Central memory CD8-positive, alpha-beta T cell (primary cell): ENCODE results near the gene CCK.
A peak's percentile ranks its signal among the peaks of the same experiment; 100 is the strongest.
"Not testable (repeated sequence)": the region's sequence is repeated elsewhere in the genome, so short reads cannot be mapped to it uniquely, and the experiment has no call there.

Experiments
- ATAC-seq: fragments of 150-1000 bp; cut with Tn5 transposase; replicated peaks from 2 replicates; pipeline ENCODE4 v1.10.0; 2022; ENCODE audit warnings: mild to moderate bottlenecking, moderate FRiP score, moderate number of reproducible peaks; ENCODE audit not compliant: poor library complexity, severe bottlenecking; ENCODE audit errors: extremely low read depth
- DNase-seq, 2 donors: peaks; one replicate each; pipeline ENCODE4 v3.0.0; 2021; ENCODE audit warnings: low spot score in 2 of 2
- H3K27ac Mint-ChIP-seq: one replicate; pipeline ENCODE4 v1.8.0; 2022; ENCODE audit warnings: low read depth, mild to moderate bottlenecking, moderate library complexity, mixed read lengths
- H3K27me3 Mint-ChIP-seq: one replicate; pipeline ENCODE4 v1.8.0; 2022; ENCODE audit warnings: mixed read lengths
- H3K36me3 Mint-ChIP-seq: one replicate; pipeline ENCODE4 v1.8.0; 2022; ENCODE audit warnings: mild to moderate bottlenecking, moderate library complexity, mixed read lengths; ENCODE audit not compliant: insufficient read depth
- H3K4me1 Mint-ChIP-seq: one replicate; pipeline ENCODE4 v1.8.0; 2022; ENCODE audit warnings: mixed read lengths
- H3K4me3 Mint-ChIP-seq: one replicate; pipeline ENCODE4 v1.8.0; 2022; ENCODE audit warnings: mild to moderate bottlenecking, moderate library complexity, mixed read lengths
- H3K9me3 Mint-ChIP-seq: one replicate; pipeline ENCODE4 v1.8.0; 2022; ENCODE audit warnings: mixed read lengths

Gene CCK

DNA sequence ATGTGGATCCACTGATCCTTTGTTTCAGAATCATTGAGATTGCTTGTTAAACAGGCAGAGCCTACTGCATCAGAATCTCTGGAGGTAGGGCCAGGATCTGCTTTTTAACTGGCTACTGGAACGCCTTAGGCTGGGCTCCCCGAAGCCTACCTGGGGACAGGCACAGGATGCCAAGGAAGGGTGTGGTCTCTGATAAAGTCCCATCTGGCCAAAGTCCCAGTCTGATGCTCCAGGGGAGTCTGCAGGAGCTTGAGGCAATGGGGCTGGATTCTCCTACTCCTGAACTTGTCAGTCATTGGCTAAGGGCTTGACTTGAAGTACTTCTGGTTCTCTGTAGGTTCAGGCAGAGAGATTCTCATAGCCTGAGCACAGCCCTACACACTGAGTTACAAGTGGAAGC lies 22.4 kb upstream of the CCK start:
- Mint-ChIP-seq H3K27me3 (peaks cover 37% of the 10 kb centered on the region), H3K4me3 (no peak overlapping the region), H3K36me3 (no peaks in the 10 kb centered on the region), H3K27ac (peak overlapping the region; percentile 41), H3K4me1 (no peaks in the 10 kb centered on the region), H3K9me3 (no peaks in the 10 kb centered on the region)
- no peak for ATAC-seq
- no peak for DNase-seq

DNA sequence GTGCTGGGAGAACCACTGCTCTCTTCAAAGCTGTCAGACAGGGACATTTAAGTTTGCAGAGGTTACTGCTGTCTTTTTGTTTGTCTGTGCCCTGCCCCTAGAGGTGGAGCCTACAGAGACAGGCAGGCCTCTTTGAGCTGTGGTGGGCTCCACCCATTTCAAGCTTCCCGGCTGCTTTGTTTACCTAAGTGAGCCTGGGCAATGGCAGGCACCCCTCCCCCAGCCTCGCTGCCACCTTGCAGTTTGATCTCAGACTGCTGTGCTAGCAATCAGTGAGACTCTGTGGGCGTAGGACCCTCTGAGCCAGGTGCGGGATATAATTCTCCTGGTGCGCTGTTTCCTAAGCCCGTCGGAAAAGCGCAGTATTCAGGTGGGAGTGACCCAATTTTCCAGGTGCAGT lies 21.4 kb upstream of the CCK start:
- not testable (repeated sequence) for H3K9me3 Mint-ChIP-seq, H3K4me3 Mint-ChIP-seq, H3K27ac Mint-ChIP-seq, H3K36me3 Mint-ChIP-seq, H3K4me1 Mint-ChIP-seq, ATAC-seq, DNase-seq
- H3K27me3 Mint-ChIP-seq: peaks cover 37% of the 10 kb centered on the region

DNA sequence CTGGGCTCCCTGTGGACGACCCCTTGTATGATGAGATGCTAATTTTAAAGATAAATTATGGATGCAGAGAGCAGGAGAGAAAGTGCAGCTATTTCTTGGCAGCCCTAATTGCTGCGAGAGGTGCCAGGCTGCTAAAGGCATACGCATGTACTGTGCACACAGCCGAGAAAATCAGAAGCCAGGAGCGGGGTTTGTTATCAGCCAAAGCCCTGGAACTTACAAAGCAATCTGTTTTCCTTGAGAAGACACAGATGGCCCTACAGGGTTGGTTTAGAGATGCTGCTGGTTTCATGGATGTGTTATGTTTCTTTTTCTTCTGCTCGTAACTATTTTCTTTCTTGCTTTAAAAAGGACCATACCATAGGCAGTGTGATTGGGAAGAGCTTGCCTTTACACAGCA lies 11.7 kb upstream of the CCK start:
- H3K4me3 Mint-ChIP-seq: no peak overlapping the region
- no peaks in the 10 kb centered on the region for H3K36me3 Mint-ChIP-seq
- DNase-seq (no peak), ATAC-seq (no peak)
- H3K27ac Mint-ChIP-seq: no peak overlapping the region
- H3K9me3 Mint-ChIP-seq: peaks cover 18% of the 10 kb centered on the region
- no peaks in the 10 kb centered on the region for H3K4me1 Mint-ChIP-seq
- peaks cover 16% of the 10 kb centered on the region for H3K27me3 Mint-ChIP-seq

GRCh38 chr3:42276141-42277132 lies 10.5 kb upstream of the CCK start:
- H3K9me3 Mint-ChIP-seq: peaks cover 18% of the 10 kb centered on the region
- H3K4me3 Mint-ChIP-seq: no peak overlapping the region
- peaks cover 16% of the 10 kb centered on the region for H3K27me3 Mint-ChIP-seq
- ATAC-seq (no peak), DNase-seq (no peak)
- no peaks in the 10 kb centered on the region for H3K4me1 Mint-ChIP-seq
- no peaks in the 10 kb centered on the region for H3K36me3 Mint-ChIP-seq
- H3K27ac Mint-ChIP-seq: no peak overlapping the region

- no peak overlapping the region for H3K27ac Mint-ChIP-seq
- DNase-seq (no peak), ATAC-seq (no peak)
- no peaks in the 10 kb centered on the region for H3K4me1 Mint-ChIP-seq
- H3K4me3 Mint-ChIP-seq: no peak overlapping the region
- H3K9me3 Mint-ChIP-seq: peaks cover 15% of the 10 kb centered on the region
- no peaks in the 10 kb centered on the region for H3K36me3 Mint-ChIP-seq
- H3K27me3 Mint-ChIP-seq: peaks cover 19% of the 10 kb centered on the region
Measured at GRCh38 chr3:42275217-42275616, 9.2 kb upstream of the CCK start.

GRCh38 chr3:42274266-42274665 lies 8.3 kb upstream of the CCK start:
- no peak overlapping the region for H3K27ac Mint-ChIP-seq
- no peak for DNase-seq
- H3K27me3 Mint-ChIP-seq: peaks cover 19% of the 10 kb centered on the region
- no peak overlapping the region for H3K4me3 Mint-ChIP-seq
- peaks cover 9% of the 10 kb centered on the region for H3K9me3 Mint-ChIP-seq
- ATAC-seq: no peak
- H3K36me3 Mint-ChIP-seq: no peaks in the 10 kb centered on the region
- no peaks in the 10 kb centered on the region for H3K4me1 Mint-ChIP-seq

- Mint-ChIP-seq H3K9me3 (peaks cover 6% of the 10 kb centered on the region), H3K4me1 (no peaks in the 10 kb centered on the region), H3K36me3 (no peaks in the 10 kb centered on the region), H3K4me3 (no peak overlapping the region), H3K27ac (no peak overlapping the region), H3K27me3 (peaks cover 27% of the 10 kb centered on the region)
- DNase-seq (no peak), ATAC-seq (no peak)
Measured at GRCh38 chr3:42273361-42273760, 7.4 kb upstream of the CCK start.

GRCh38 chr3:42271786-42272185 lies 5.8 kb upstream of the CCK start:
- no peaks in the 10 kb centered on the region for H3K36me3 Mint-ChIP-seq
- peaks cover 42% of the 10 kb centered on the region for H3K27me3 Mint-ChIP-seq
- no peaks in the 10 kb centered on the region for H3K4me1 Mint-ChIP-seq
- ATAC-seq: no peak
- H3K9me3 Mint-ChIP-seq: peaks cover 6% of the 10 kb centered on the region
- H3K4me3 Mint-ChIP-seq: no peak overlapping the region
- DNase-seq: no peak
- no peak overlapping the region for H3K27ac Mint-ChIP-seq

- H3K27ac Mint-ChIP-seq: no peak overlapping the region
- H3K27me3 Mint-ChIP-seq: peaks cover 55% of the 10 kb centered on the region
- no peaks in the 10 kb centered on the region for H3K36me3 Mint-ChIP-seq
- H3K9me3 Mint-ChIP-seq: peaks cover 6% of the 10 kb centered on the region
- no peaks in the 10 kb centered on the region for H3K4me1 Mint-ChIP-seq
- ATAC-seq: no peak
- H3K4me3 Mint-ChIP-seq: no peak overlapping the region
- no peak for DNase-seq
Measured at GRCh38 chr3:42270561-42270960, 4.6 kb upstream of the CCK start.

GRCh38 chr3:42269647-42270046 lies 3.7 kb upstream of the CCK start:
- peaks cover 64% of the 10 kb centered on the region for H3K27me3 Mint-ChIP-seq
- no peak for ATAC-seq

DNA sequence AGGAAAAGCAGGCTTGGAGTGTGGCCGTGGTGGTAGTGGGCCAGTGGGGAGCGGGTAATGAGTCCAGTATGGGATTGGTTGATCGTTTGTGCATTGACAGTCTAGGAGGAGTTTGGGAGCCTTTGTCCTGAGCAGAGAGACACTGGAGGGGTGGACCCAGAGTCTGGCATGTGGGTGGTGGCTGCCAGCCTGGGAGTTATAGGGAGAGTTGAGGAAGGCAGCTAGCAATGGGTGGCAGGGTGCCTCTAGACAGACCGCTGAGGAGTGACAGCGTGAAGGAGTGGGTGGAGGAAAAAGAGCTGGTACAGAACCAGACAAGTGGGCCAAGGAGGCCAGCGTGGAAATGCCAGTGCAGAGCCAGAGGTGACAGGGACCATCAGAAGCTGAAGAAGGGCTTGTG lies 1.9 kb upstream of the CCK start:
- peaks cover 2% of the 10 kb centered on the region for H3K36me3 Mint-ChIP-seq
- peaks cover 6% of the 10 kb centered on the region for H3K9me3 Mint-ChIP-seq
- peaks cover 6% of the 10 kb centered on the region for H3K4me1 Mint-ChIP-seq
- no peak overlapping the region for H3K4me3 Mint-ChIP-seq
- ATAC-seq (no peak), DNase-seq (no peak)
- no peak overlapping the region for H3K27ac Mint-ChIP-seq
- peaks cover 81% of the 10 kb centered on the region for H3K27me3 Mint-ChIP-seq

More at GRCh38 chr3:42269647-42270046, 3.7 kb upstream of the CCK start:
- no peak overlapping the region for H3K27ac Mint-ChIP-seq
- no peak for DNase-seq
- H3K4me1 Mint-ChIP-seq: peaks cover 2% of the 10 kb centered on the region
- H3K4me3 Mint-ChIP-seq: no peak overlapping the region
- peaks cover 6% of the 10 kb centered on the region for H3K9me3 Mint-ChIP-seq
- H3K36me3 Mint-ChIP-seq: peaks cover 1% of the 10 kb centered on the region

GRCh38 chr3:42265059-42265991 lies 660 bp downstream of the CCK start:
- H3K4me3 Mint-ChIP-seq: no peak overlapping the region
- H3K9me3 Mint-ChIP-seq: no peaks in the 10 kb centered on the region
- H3K36me3 Mint-ChIP-seq: peaks cover 2% of the 10 kb centered on the region
- ATAC-seq (no peak), DNase-seq (no peak)
- H3K4me1 Mint-ChIP-seq: peaks cover 6% of the 10 kb centered on the region
- H3K27me3 Mint-ChIP-seq: peaks cover 100% of the 10 kb centered on the region
- H3K27ac Mint-ChIP-seq: no peak overlapping the region
